PC-9 (cell line): Measurements from ENCODE around the gene TBC1D2. TPM values are rescaled to one million over a fixed set of nuclear protein-coding genes. Genes with fewer than 3 reads are reported as not detected.

Experiments
- BruUV-seq: library from RNA; stranded (reverse); fragments of 400-500 nt; replicated peaks from 2 replicates; lab custom pipeline; 2021; lab: Mats Ljungman, UMichigan
- CTCF ChIA-PET: fragments of 300-600 bp; sonication (Branson Sonifier 250); formaldehyde crosslinking; loops from one replicate; lab custom pipeline; 2022; ENCODE audit warnings: antibody characterized with exemption; lab: Charles Lee
- POLR2A ChIA-PET: fragments of 300-600 bp; sonication (Branson Sonifier 250); formaldehyde crosslinking; loops from one replicate; lab custom pipeline; 2022; ENCODE audit warnings: antibody characterized with exemption; ENCODE audit not compliant: unreplicated experiment; lab: Charles Lee
- DNase-seq, 2 experiments: peaks; one replicate each; pipeline versions ENCODE4 v3.0.0 to v3.0.0-alpha.2; 2015 to 2022; ENCODE audit warnings: mixed read lengths in 1 of 2
- H2AFZ ChIP-seq: fragments of 200-600 bp; sonication (generic); 2 replicates; pipeline ENCODE4 v1.8.1; 2017; ENCODE audit warnings: antibody characterized with exemption
- H3F3A ChIP-seq: fragments of 200-600 bp; sonication (generic); 2 replicates; pipeline ENCODE4 v1.8.1; 2017; ENCODE audit warnings: antibody characterized with exemption, mild to moderate bottlenecking, low read depth; ENCODE audit not compliant: insufficient read depth
- H3K27ac ChIP-seq: fragments of 200-600 bp; sonication (generic); 2 replicates; pipeline ENCODE4 v1.6.1; 2016; ENCODE audit warnings: mixed run types
- H3K27me3 ChIP-seq: fragments of 200-600 bp; sonication (generic); 2 replicates; pipeline ENCODE4 v1.6.1; 2016; ENCODE audit warnings: low read depth, mixed run types; ENCODE audit not compliant: insufficient read depth
- H3K36me3 ChIP-seq: fragments of 200-600 bp; sonication (generic); 2 replicates; pipeline ENCODE4 v1.6.1; 2016; ENCODE audit warnings: low read depth, mixed run types
- H3K4me1 ChIP-seq: fragments of 200-600 bp; sonication (generic); replicated peaks from 2 replicates; pipeline ENCODE4 v1.6.1; 2016; ENCODE audit warnings: mixed run types; ENCODE audit not compliant: insufficient read depth
- H3K4me2 ChIP-seq: fragments of 200-600 bp; sonication (generic); 2 replicates; pipeline ENCODE4 v1.6.1; 2017; ENCODE audit warnings: mixed run types
- H3K4me3 ChIP-seq: fragments of 200-600 bp; sonication (generic); 2 replicates; pipeline ENCODE4 v1.6.1; 2016; ENCODE audit warnings: mixed run types
- H3K79me2 ChIP-seq: fragments of 200-600 bp; sonication (generic); 2 replicates; pipeline ENCODE4 v1.6.1; 2017; ENCODE audit warnings: low read depth, mixed run types
- H3K9me2 ChIP-seq: fragments of 200-600 bp; sonication (generic); 2 replicates; pipeline ENCODE4 v1.8.1; 2017; ENCODE audit warnings: mild to moderate bottlenecking; ENCODE audit not compliant: insufficient read depth
- H3K9me3 ChIP-seq: fragments of 200-600 bp; sonication (generic); 2 replicates; pipeline ENCODE4 v1.8.1; 2016; ENCODE audit warnings: low read depth; ENCODE audit not compliant: insufficient read depth
- H4K20me1 ChIP-seq: fragments of 200-600 bp; sonication (generic); 2 replicates; pipeline ENCODE4 v1.8.1; 2017; ENCODE audit not compliant: insufficient read depth
- EZH2 ChIP-seq: fragments of 200-600 bp; sonication (generic); IDR thresholded peaks from 2 replicates; pipeline ENCODE4 v1.8.0; 2017; ENCODE audit warnings: antibody characterized with exemption, low read depth
- intact Hi-C: fragments of 100-400 bp; cut with micrococcal nuclease; formaldehyde crosslinking; loops from one replicate; pipeline ENCODE4 v1.10.0; 2022; ENCODE audit not compliant: unreplicated experiment
- total RNA-seq: library from RNA; stranded (reverse); gene quantifications from 2 replicates; pipeline ENCODE4 v1.2.3, GENCODE V29; 2021
- TF ChIP-seq, protein P1 (sequence below): fragments of 200-600 bp; sonication (generic); conservative IDR thresholded peaks from 2 replicates; pipeline ENCODE4 v1.6.1; 2017; ENCODE audit warnings: mixed run types, antibody characterized with exemption, mild to moderate bottlenecking, moderate library complexity

TBC1D2 gene
- total RNA-seq, 1 experiment from 2014 or later, result 44.7 TPM

DNA sequence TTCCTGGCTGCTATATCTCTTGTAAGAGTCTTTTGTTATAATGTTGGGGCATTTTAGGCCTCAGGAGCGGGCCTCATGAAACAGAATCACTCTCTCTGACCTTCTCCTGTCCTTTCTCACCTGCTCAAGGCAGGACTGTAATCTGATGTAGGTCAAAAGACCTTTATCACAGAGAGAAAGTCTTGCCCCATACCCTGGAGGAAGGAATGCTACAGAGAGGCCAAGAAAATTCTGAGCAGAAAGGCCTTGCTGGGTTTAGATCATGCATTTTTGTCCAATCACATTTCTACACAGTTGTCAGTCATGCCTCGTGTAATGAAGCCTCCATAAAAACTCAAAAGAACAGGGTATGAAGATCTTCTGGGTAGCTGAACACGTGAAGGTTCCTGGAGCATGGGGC is 45.2 kb upstream of the TBC1D2 start:
- intact Hi-C loops, result no loop called here
- Histone ChIP-seq H3K9me3 (no peaks in the 10 kb centered on the region), H2AFZ (no peak overlapping the region), H4K20me1 (no peaks in the 10 kb centered on the region), H3F3A (no peaks in the 10 kb centered on the region), H3K9me2 (no peaks in the 10 kb centered on the region), H3K27ac (no peak overlapping the region), H3K36me3 (no peaks in the 10 kb centered on the region), H3K4me3 (no peak overlapping the region), H3K27me3 (no peaks in the 10 kb centered on the region), H3K4me2 (no peak overlapping the region), H3K4me1 (no peaks in the 10 kb centered on the region), H3K79me2 (no peaks in the 10 kb centered on the region)
- DNase-seq, result no peak
- TF ChIP-seq, protein P1, sequence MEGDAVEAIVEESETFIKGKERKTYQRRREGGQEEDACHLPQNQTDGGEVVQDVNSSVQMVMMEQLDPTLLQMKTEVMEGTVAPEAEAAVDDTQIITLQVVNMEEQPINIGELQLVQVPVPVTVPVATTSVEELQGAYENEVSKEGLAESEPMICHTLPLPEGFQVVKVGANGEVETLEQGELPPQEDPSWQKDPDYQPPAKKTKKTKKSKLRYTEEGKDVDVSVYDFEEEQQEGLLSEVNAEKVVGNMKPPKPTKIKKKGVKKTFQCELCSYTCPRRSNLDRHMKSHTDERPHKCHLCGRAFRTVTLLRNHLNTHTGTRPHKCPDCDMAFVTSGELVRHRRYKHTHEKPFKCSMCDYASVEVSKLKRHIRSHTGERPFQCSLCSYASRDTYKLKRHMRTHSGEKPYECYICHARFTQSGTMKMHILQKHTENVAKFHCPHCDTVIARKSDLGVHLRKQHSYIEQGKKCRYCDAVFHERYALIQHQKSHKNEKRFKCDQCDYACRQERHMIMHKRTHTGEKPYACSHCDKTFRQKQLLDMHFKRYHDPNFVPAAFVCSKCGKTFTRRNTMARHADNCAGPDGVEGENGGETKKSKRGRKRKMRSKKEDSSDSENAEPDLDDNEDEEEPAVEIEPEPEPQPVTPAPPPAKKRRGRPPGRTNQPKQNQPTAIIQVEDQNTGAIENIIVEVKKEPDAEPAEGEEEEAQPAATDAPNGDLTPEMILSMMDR, result no peak
- TF ChIP-seq EZH2, result no peak
- no TSS peak for BruUV-seq
- POLR2A ChIA-PET, result interaction anchor here (0.7 kb wide), 1 partner anchor 458 kb away, joined by 3 read pairs; no protein-coding TSS in a partner anchor
- CTCF ChIA-PET, result no interaction called here

GRCh38 chr9:98298476-98298875 is 43.0 kb upstream of the TBC1D2 start:
- H2AFZ ChIP-seq, result no peak overlapping the region
- H3K27ac ChIP-seq, result no peak overlapping the region
- H3K36me3 ChIP-seq, result no peaks in the 10 kb centered on the region
- intact Hi-C loops, result no loop called here
- no peak overlapping the region for H3K4me2 ChIP-seq
- H3F3A ChIP-seq, result no peaks in the 10 kb centered on the region
- H3K9me2 ChIP-seq, result no peaks in the 10 kb centered on the region
- DNase-seq, result no peak
- no peaks in the 10 kb centered on the region for H3K27me3 ChIP-seq
- CTCF ChIA-PET, result no interaction called here
- TF ChIP-seq EZH2, result no peak
- TF ChIP-seq, protein P1, result no peak
- no peaks in the 10 kb centered on the region for H3K79me2 ChIP-seq
- POLR2A ChIA-PET, result no interaction called here
- no peaks in the 10 kb centered on the region for H3K9me3 ChIP-seq
- H4K20me1 ChIP-seq, result no peaks in the 10 kb centered on the region
- BruUV-seq, result no TSS peak
- no peak overlapping the region for H3K4me3 ChIP-seq
- H3K4me1 ChIP-seq, result no peaks in the 10 kb centered on the region

GRCh38 chr9:98295824-98296223 is 40.4 kb upstream of the TBC1D2 start:
- Histone ChIP-seq H3K79me2 (no peaks in the 10 kb centered on the region), H2AFZ (no peak overlapping the region), H3K9me3 (no peaks in the 10 kb centered on the region), H3K27me3 (no peaks in the 10 kb centered on the region), H3F3A (no peaks in the 10 kb centered on the region), H3K4me2 (no peak overlapping the region), H3K36me3 (no peaks in the 10 kb centered on the region), H4K20me1 (no peaks in the 10 kb centered on the region), H3K27ac (no peak overlapping the region), H3K4me1 (no peaks in the 10 kb centered on the region), H3K9me2 (no peaks in the 10 kb centered on the region), H3K4me3 (no peak overlapping the region)
- DNase-seq, result no peak
- no peak for TF ChIP-seq EZH2
- TF ChIP-seq, protein P1, result no peak
- CTCF ChIA-PET, result no interaction called here
- no TSS peak for BruUV-seq
- intact Hi-C loops, result no loop called here
- POLR2A ChIA-PET, result no interaction called here
